GM12878 (cell line): Measurements from ENCODE around the gene TBC1D2B. TPM values are rescaled to one million over a fixed set of nuclear protein-coding genes. Genes with fewer than 3 reads are reported as not detected.
"Not testable (repeated sequence)": the region's sequence is repeated elsewhere in the genome, so short reads cannot be mapped to it uniquely, and the experiment has no call there.

Experiments
- ATAC-seq: fragments of 200-7000 bp; cut with Tn5 transposase; 3 replicates; pipeline ENCODE4 v1.9.1; 2020; ENCODE audit warnings: mild to moderate bottlenecking, moderate library complexity
- BruUV-seq: library from RNA; stranded (reverse); fragments of 400-500 nt; replicated peaks from 2 replicates; lab custom pipeline; 2021; lab: Mats Ljungman, UMichigan
- CTCF ChIA-PET: fragments of 300-600 bp; sonication (Branson Sonifier 250); formaldehyde crosslinking; extraction: SDS; loops from one replicate; lab custom pipeline; 2021; ENCODE audit warnings: inconsistent platforms; lab: Yijun Ruan, JAX
- POLR2A ChIA-PET: fragments of 350-600 bp; formaldehyde crosslinking; extraction: SDS; loops from one replicate; lab custom pipeline; 2021; ENCODE audit warnings: inconsistent platforms; lab: Charles Lee
- RAD21 ChIA-PET: fragments of 300-600 bp; sonication (Branson Sonifier 250); formaldehyde crosslinking; loops from one replicate; lab custom pipeline; 2023; ENCODE audit warnings: antibody characterized with exemption; ENCODE audit not compliant: unreplicated experiment; lab: Charles Lee
- SMC1A ChIA-PET: fragments of 300-600 bp; sonication (Branson Sonifier 250); formaldehyde crosslinking; loops from one replicate; lab custom pipeline; 2023; ENCODE audit not compliant: unreplicated experiment, uncharacterized antibody; lab: Charles Lee
- DNase-seq: peaks from one replicate; pipeline ENCODE4 v3.0.0-alpha.2; 2011; ENCODE audit warnings: low read depth, low spot score
- FAIRE-seq: peaks from 3 replicates; lab custom pipeline; 2011; peaks lifted over from hg19 to GRCh38; lab: Jason Lieb, UNC
- H2AFZ ChIP-seq: 2 replicates; pipeline ENCODE4 v1.6.0; 2011; ENCODE audit warnings: low read depth, low read length, control low read depth; ENCODE audit not compliant: control insufficient read depth
- H3K27ac ChIP-seq: 2 replicates; pipeline ENCODE4 v1.5.1; 2011; ENCODE audit warnings: control low read depth; ENCODE audit not compliant: control insufficient read depth, insufficient read depth
- H3K27me3 ChIP-seq, 2 experiments: replicated peaks in 1 of 2; 2 replicates each; pipeline versions ENCODE4 v1.6.0 to v1.6.1; 2011; ENCODE audit warnings: low read length in 1 of 2; ENCODE audit not compliant: control insufficient read depth in 2 of 2, insufficient read depth in 2 of 2
- H3K36me3 ChIP-seq, 2 experiments: 2 replicates each; pipeline ENCODE4 v1.5.1; 2011; ENCODE audit warnings: low read length in 1 of 2; ENCODE audit not compliant: control insufficient read depth in 2 of 2, insufficient read depth in 2 of 2
- H3K4me1 ChIP-seq: 2 replicates; pipeline ENCODE4 v1.6.1; 2011; ENCODE audit warnings: mild to moderate bottlenecking, low read length, moderate library complexity, mixed read lengths; ENCODE audit not compliant: control insufficient read depth, insufficient read depth
- H3K4me2 ChIP-seq: 2 replicates; pipeline ENCODE4 v1.6.0; 2011; ENCODE audit warnings: control low read depth; ENCODE audit not compliant: control insufficient read depth, insufficient read depth
- H3K4me3 ChIP-seq: fragments of 200-600 bp; sonication (generic); 2 replicates; pipeline ENCODE4 v1.5.1; 2016
- H3K79me2 ChIP-seq: 2 replicates; pipeline ENCODE4 v1.6.0; 2011; ENCODE audit warnings: low read length; ENCODE audit not compliant: control insufficient read depth, insufficient read depth
- H3K9ac ChIP-seq: 2 replicates; pipeline ENCODE4 v1.8.0; 2011; ENCODE audit warnings: low read length, control low read depth, mixed read lengths; ENCODE audit not compliant: control insufficient read depth, insufficient read depth
- H3K9me3 ChIP-seq: replicated peaks from 3 replicates; pipeline ENCODE4 v1.5.1; 2011; ENCODE audit warnings: mild to moderate bottlenecking, low read length; ENCODE audit not compliant: control insufficient read depth, insufficient read depth
- H4K20me1 ChIP-seq: 2 replicates; pipeline ENCODE4 v1.6.0; 2011; ENCODE audit not compliant: control insufficient read depth, insufficient read depth
- WGBS: methylation state at CpG from one replicate; pipeline ENCODE4 v1.1.6; 2016; ENCODE audit warnings: low lambda C conversion rate; ENCODE audit not compliant: insufficient replicate concordance, insufficient coverage; ENCODE audit errors: missing lambda C conversion rate; 5-methylcytosine and 5-hydroxymethylcytosine counted together
- in situ Hi-C: fragments of 300-500 bp; cut with MboI; formaldehyde crosslinking; loops from 9 replicates; pipeline ENCODE4 v1.14.3; 2018; ENCODE audit warnings: mixed read lengths
- intact Hi-C: fragments of 100-400 bp; cut with micrococcal nuclease; formaldehyde crosslinking; loops from one replicate; pipeline ENCODE4 v1.14.2; 2022; ENCODE audit not compliant: unreplicated experiment
- polyA plus RNA-seq, 11 experiments: library from polyadenylated mRNA; depleted of rRNA in 4 of 11; unstranded in 6 of 11; stranded (reverse) in 5 of 11; fragments of >200 nt; fragmentation: Nextera tagmentation in 4 of 11; fragmentation: Illumina TruSeq in 1 of 11; extraction: Ambion mirVana in 4 of 11; extraction: Trizol in 1 of 11; gene quantifications; 1 replicate in 1 of 11; 2 replicates in 10 of 11; pipeline versions ENCODE4 v1.2.1 to v1.2.3, GENCODE V29; 2011 to 2016; ENCODE audit warnings: inconsistent platforms in 2 of 11, missing spikeins in 2 of 11, low read depth in 1 of 11
- total RNA-seq, 4 experiments: library from RNA; depleted of rRNA in 3 of 4; stranded (reverse); fragments of >200 nt in 3 of 4; fragmentation: Illumina TruSeq in 1 of 4; extraction: Trizol in 1 of 4; gene quantifications; 2 replicates each; pipeline versions ENCODE4 v1.2.1 to v1.2.3, GENCODE V29; 2013 to 2021

Gene TBC1D2B
- total and polyA plus RNA-seq, 10 of the 15 experiments (the other 5 are each of a cell fraction or from before 2014, with no cell fraction given) = 1.3 to 53.4 (median 19.4) TPM

GRCh38 chr15:77971875-77972274 is 105.6 kb downstream of the TBC1D2B start:
- in situ Hi-C loops, H4K20me1 ChIP-seq, H3K4me3 ChIP-seq, ATAC-seq, FAIRE-seq, RAD21 ChIA-PET, SMC1A ChIA-PET, H3K9me3 ChIP-seq, intact Hi-C loops, H3K27me3 ChIP-seq, H3K79me2 ChIP-seq, H3K4me1 ChIP-seq, H3K4me2 ChIP-seq, H2AFZ ChIP-seq, H3K9ac ChIP-seq, POLR2A ChIA-PET, H3K27ac ChIP-seq, BruUV-seq, H3K36me3 ChIP-seq, DNase-seq: not testable (repeated sequence)
- CTCF ChIA-PET = interaction anchor here (1.0 kb wide), 1 partner anchor 136 kb away, joined by 3 read pairs; no protein-coding TSS in a partner anchor
- WGBS = 38% methylated on average over 7 of the region's 7 CpGs

GRCh38 chr15:77970813-77971360 is 106.6 kb downstream of the TBC1D2B start:
- intact Hi-C loops, H3K4me3 ChIP-seq: not testable (repeated sequence)
- 35% methylated on average over 3 of the region's 4 CpGs for WGBS

More at GRCh38 chr15:77970813-77971360, 106.6 kb downstream of the TBC1D2B start:
- H3K4me2 ChIP-seq, H3K79me2 ChIP-seq, H3K9me3 ChIP-seq, FAIRE-seq, H3K27ac ChIP-seq, CTCF ChIA-PET, SMC1A ChIA-PET, H4K20me1 ChIP-seq, ATAC-seq, H2AFZ ChIP-seq, BruUV-seq, RAD21 ChIA-PET, H3K27me3 ChIP-seq, H3K9ac ChIP-seq, H3K4me1 ChIP-seq, POLR2A ChIA-PET, H3K36me3 ChIP-seq, in situ Hi-C loops, DNase-seq: not testable (repeated sequence)
